ENCODE data around the gene PTPRCAP.

Gene PTPRCAP

DNA sequence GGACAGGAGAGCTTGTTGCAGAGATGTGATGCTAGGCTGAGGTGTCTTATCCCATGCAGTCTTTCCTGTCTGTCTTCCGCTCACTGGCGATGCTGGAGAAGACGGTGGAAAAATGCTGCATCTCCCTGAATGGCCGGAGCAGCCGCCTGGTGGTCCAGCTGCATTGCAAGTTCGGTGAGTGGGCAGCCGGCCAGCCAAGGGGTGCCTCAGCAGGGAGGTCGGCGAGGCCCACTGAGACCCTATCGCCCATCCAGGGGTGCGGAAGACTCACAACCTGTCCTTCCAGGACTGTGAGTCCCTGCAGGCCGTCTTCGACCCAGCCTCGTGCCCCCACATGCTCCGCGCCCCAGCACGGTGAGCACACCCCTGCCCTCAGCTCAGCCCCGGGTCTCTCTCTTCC, 44.0 kb downstream of the PTPRCAP start:
- Histone ChIP-seq H3K27ac (no peak overlapping the region), H3K9me3 (ENCODE audit: low read depth, low read length) (no peaks in the 10 kb centered on the region), H3K36me3 (ENCODE audit: insufficient read depth, low read length) (peaks cover 39% of the 10 kb centered on the region), H3K9ac (ENCODE audit: insufficient read length) (no peak overlapping the region), H3K4me3 (no peak overlapping the region)
- TF ChIP-seq FOXP2 (optimal IDR thresholded peaks at IDR 0.05; ENCODE audit: control extremely low read depth, extremely low read length, insufficient read depth), result no peak
- no peak for TF ChIP-seq POLR2AphosphoS5 (IDR thresholded peaks at IDR 0.05; ENCODE audit: borderline replicate concordance, low read depth, low read length)
- TF ChIP-seq EZH2 (IDR thresholded peaks at IDR 0.05), result no peak
- no peak for DNase-seq (ENCODE audit: low read depth, low spot score)

DNA sequence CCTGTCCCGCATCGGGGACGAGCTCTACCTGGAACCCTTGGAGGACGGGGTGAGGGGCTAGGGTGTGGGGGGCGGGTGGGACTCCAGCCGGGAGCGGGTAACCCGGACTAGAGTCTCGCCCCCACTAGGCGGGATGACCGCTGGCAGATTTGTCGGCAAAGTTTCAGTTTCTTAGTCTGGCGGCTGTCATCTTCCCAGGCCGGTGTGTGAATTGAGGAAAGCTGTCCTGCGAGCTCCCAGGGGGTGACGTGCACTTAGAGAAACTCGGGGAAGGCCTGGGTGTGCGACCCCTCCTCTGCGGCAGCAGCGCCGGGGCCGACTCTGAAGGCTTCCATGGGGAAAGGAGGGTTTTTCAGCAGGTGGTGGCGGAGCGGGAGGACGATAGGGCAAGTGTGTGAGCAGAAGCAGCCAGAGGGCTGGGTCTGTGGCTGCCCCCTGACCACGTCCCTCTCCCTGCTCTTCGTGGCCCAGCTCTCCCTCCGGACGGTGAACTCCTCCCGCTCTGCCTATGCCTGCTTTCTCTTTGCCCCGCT, 45.2 kb downstream of the PTPRCAP start:
- peak overlapping the region; percentile 99 for H3K4me3 ChIP-seq
- H3K27ac ChIP-seq, result no peak overlapping the region
- H3K9ac ChIP-seq (ENCODE audit: insufficient read length), result peak overlapping the region; percentile 99
- TF ChIP-seq FOXP2 (optimal IDR thresholded peaks at IDR 0.05; ENCODE audit: control extremely low read depth, extremely low read length, insufficient read depth) (no peak), POLR2AphosphoS5 (IDR thresholded peaks at IDR 0.05; ENCODE audit: borderline replicate concordance, low read depth, low read length) (no peak), EZH2 (IDR thresholded peaks at IDR 0.05) (no peak)
- DNase-seq (ENCODE audit: low read depth, low spot score), result no peak
- peaks cover 27% of the 10 kb centered on the region; the same call in 1 of the 2 replicates for H3K36me3 ChIP-seq (ENCODE audit: insufficient read depth, low read length)
- H3K9me3 ChIP-seq (ENCODE audit: low read depth, low read length), result no peaks in the 10 kb centered on the region

DNA sequence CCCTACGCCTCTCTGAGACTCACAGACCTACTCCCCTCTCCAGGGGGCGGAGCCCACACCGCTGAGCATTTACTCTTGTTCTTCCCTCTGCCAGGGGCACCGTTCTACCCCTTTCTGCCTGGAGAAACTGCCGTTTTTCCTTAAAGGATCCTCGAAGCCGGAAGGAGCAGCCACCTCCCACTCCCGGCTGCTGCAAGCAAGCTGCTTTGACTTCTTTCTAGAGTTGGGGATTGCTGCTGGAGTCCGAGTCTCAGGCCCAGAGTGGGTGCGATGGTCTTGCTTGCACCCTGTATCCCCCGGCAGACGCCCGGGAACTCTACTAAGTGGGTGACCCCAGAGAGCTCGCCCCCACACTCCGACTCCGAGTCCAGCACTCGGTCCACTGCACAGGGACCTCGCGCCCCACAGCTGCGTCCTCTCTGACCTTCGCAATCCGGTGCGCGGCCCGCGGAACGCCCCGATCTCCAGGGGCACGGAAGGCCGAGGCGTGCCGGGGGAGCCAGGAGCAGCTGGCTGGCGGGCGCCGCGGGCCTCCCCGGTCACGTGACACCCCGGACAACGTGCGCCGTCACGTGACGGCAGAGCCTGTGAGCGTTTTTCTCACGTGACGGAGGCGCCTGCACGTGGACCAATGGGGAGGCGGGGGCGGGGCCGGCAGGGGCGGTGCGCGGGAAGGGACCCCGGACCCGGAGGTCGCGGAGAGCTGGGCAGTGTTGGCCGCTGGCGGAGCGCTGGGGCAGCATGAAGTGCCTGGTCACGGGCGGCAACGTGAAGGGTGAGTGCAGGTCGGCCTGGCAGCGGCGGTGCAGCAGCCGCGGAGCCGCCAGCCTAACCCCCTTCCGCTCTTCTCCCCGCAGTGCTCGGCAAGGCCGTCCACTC, 45.9 kb downstream of the PTPRCAP start, which contains the start of gene RAD9A:
Gene RAD9A (plus strand): TSS at position 683 of the 879 bp plus-strand sequence. CDS start 59 bp downstream, at position 742.
- Histone ChIP-seq H3K4me3 (peak within 1 kb of the TSS; percentile 99), H3K36me3 (ENCODE audit: insufficient read depth, low read length) (peaks cover 20% of the 10 kb centered on the region; the same call in 1 of the 2 replicates), H3K9me3 (ENCODE audit: low read depth, low read length) (no peaks in the 10 kb centered on the region), H3K9ac (ENCODE audit: insufficient read length) (peak within 1 kb of the TSS; percentile 99), H3K27ac (peak within 1 kb of the TSS; percentile 91)
- TF ChIP-seq POLR2AphosphoS5 (IDR thresholded peaks at IDR 0.05; ENCODE audit: borderline replicate concordance, low read depth, low read length) (peak; percentile 92), FOXP2 (optimal IDR thresholded peaks at IDR 0.05; ENCODE audit: control extremely low read depth, extremely low read length, insufficient read depth) (no peak)
- peak; percentile 32 for DNase-seq (ENCODE audit: low read depth, low spot score)

DNA sequence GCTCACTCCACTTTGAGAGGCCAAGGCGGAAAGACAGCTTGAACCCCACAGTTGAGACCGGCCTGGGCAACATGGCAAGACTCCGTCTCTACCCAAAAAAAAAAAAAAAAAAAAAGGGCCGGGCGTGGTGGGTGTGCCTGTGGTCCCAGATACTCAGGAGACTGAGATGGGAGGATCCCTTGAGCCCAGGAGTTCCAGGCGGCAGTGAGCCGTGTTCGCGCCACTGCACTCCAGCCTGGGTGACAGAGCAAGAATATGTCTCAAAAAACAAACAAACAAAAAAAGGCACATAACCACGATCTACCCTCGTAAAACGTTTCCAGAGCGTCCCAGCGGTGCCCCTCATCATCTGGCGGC, 46.6 kb downstream of the PTPRCAP start:
- peak overlapping the region; percentile 99 for H3K4me3 ChIP-seq
- peak overlapping the region; percentile 91 for H3K27ac ChIP-seq
- no peak for DNase-seq (ENCODE audit: low read depth, low spot score)
- no peak for TF ChIP-seq POLR2AphosphoS5 (IDR thresholded peaks at IDR 0.05; ENCODE audit: borderline replicate concordance, low read depth, low read length)
- no peak for TF ChIP-seq FOXP2 (optimal IDR thresholded peaks at IDR 0.05; ENCODE audit: control extremely low read depth, extremely low read length, insufficient read depth)
- no peak for TF ChIP-seq EZH2 (IDR thresholded peaks at IDR 0.05)
- H3K9ac ChIP-seq (ENCODE audit: insufficient read length), result peak overlapping the region; percentile 99
- H3K9me3 ChIP-seq (ENCODE audit: low read depth, low read length), result no peaks in the 10 kb centered on the region
- peaks cover 15% of the 10 kb centered on the region; the same call in 1 of the 2 replicates for H3K36me3 ChIP-seq (ENCODE audit: insufficient read depth, low read length)

DNA sequence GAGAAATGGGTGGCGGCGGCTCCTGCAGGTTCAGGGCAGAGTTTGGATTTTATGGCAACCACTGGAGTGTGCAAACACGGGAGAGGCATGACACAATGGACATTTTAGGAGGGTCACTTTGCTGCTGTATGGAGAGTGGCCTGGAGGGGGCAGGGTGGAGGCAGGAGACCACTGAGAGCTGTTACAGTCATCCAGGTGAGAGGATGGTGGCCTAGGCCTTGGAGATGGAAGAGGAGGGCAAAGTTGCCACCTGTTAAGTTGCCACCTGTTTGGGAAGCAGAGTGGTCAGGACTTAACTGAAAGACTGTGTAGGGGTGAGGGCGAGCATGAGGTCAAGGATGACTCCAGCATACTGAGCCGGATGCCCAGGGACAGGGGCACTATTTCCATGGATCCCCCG, 48.0 kb downstream of the PTPRCAP start:
- Histone ChIP-seq H3K9me3 (ENCODE audit: low read depth, low read length) (no peaks in the 10 kb centered on the region), H3K27ac (no peak overlapping the region), H3K9ac (ENCODE audit: insufficient read length) (no peak overlapping the region), H3K36me3 (ENCODE audit: insufficient read depth, low read length) (peaks cover 10% of the 10 kb centered on the region; the same call in 1 of the 2 replicates), H3K4me3 (no peak overlapping the region)
- TF ChIP-seq FOXP2 (optimal IDR thresholded peaks at IDR 0.05; ENCODE audit: control extremely low read depth, extremely low read length, insufficient read depth) (no peak), POLR2AphosphoS5 (IDR thresholded peaks at IDR 0.05; ENCODE audit: borderline replicate concordance, low read depth, low read length) (no peak), EZH2 (IDR thresholded peaks at IDR 0.05) (no peak)
- no peak for DNase-seq (ENCODE audit: low read depth, low spot score)

DNA sequence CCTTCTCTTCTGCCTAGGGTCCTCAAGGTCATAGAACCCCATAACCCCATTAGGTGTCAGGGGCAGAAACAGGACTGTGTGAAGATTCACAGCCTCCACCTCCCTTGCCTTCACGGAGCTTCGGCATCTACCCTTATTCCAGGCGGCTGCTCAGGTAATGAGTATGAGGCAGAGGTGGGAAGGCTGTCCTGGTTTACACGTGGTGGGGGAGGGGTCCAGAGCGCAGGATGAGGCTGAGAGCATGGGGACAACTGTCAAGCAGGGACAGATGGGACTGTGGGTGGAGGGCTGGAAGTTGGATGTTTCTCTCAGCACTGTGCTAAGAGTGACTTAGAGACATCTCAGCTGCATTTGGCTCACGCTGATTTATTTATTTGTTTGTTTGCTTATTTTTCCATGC, 50.0 kb downstream of the PTPRCAP start:
- no peak overlapping the region for H3K9ac ChIP-seq (ENCODE audit: insufficient read length)
- H3K27ac ChIP-seq, result no peak overlapping the region
- H3K9me3 ChIP-seq (ENCODE audit: low read depth, low read length), result no peaks in the 10 kb centered on the region
- H3K36me3 ChIP-seq (ENCODE audit: insufficient read depth, low read length), result no peaks in the 10 kb centered on the region
- no peak overlapping the region for H3K4me3 ChIP-seq
- no peak for DNase-seq (ENCODE audit: low read depth, low spot score)
- no peak for TF ChIP-seq POLR2AphosphoS5 (IDR thresholded peaks at IDR 0.05; ENCODE audit: borderline replicate concordance, low read depth, low read length)
- TF ChIP-seq EZH2 (IDR thresholded peaks at IDR 0.05), result no peak
- no peak for TF ChIP-seq FOXP2 (optimal IDR thresholded peaks at IDR 0.05; ENCODE audit: control extremely low read depth, extremely low read length, insufficient read depth)

DNA sequence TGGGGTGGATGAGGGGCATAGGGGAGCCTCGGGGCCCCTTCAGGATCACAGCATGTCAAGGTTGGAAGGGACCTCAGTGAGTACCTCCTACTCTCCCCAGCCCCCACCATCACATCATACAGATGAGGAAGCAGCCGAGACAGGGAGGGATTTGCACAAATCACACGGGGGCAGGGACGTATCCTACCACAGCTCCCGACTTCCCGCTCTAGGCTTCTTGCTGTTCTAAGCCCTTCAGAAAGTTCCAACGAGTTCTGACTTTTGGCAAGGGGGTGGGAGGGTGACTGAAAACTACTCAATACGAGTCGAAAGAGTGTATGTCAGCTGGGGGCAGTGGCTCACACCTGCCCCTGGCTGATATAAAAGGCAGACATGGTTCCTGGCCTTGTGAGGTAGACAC, 50.4 kb downstream of the PTPRCAP start:
- H3K9ac ChIP-seq (ENCODE audit: insufficient read length), result no peak overlapping the region
- no peak overlapping the region for H3K27ac ChIP-seq
- H3K9me3 ChIP-seq (ENCODE audit: low read depth, low read length), result no peaks in the 10 kb centered on the region
- no peak overlapping the region for H3K4me3 ChIP-seq
- TF ChIP-seq EZH2 (IDR thresholded peaks at IDR 0.05) (no peak), FOXP2 (optimal IDR thresholded peaks at IDR 0.05; ENCODE audit: control extremely low read depth, extremely low read length, insufficient read depth) (no peak), POLR2AphosphoS5 (IDR thresholded peaks at IDR 0.05; ENCODE audit: borderline replicate concordance, low read depth, low read length) (no peak)
- H3K36me3 ChIP-seq (ENCODE audit: insufficient read depth, low read length), result no peaks in the 10 kb centered on the region
- no peak for DNase-seq (ENCODE audit: low read depth, low spot score)

All from SK-N-MC (cell line).